ENCODE data around the gene CMIP. TPM values are rescaled to one million over a fixed set of nuclear protein-coding genes. Genes with fewer than 3 reads are reported as not detected.
A peak's percentile ranks its signal among the peaks of the same experiment; 100 is the strongest.

CMIP gene
- total and polyA plus RNA-seq, 3 experiments from 2014 or later = 1.0 to 24.4 (median 23.6) TPM

GRCh38 chr16:81473066-81473488, 28.5 kb downstream of the CMIP start:
- POLR2A ChIA-PET = interaction anchor here (0.6 kb wide), 1 partner anchor 392 kb away, joined by 6 read pairs; no protein-coding TSS in a partner anchor
- Histone ChIP-seq H3K9me3 (ENCODE audit: low read length) (no peaks in the 10 kb centered on the region), H3K36me3 (ENCODE audit: insufficient read depth, low read length) (no peaks in the 10 kb centered on the region), H3K27ac (ENCODE audit: low read depth, low read length) (no peak overlapping the region), H3K27me3 (ENCODE audit: insufficient read depth, low read length, poor library complexity, severe bottlenecking) (no peaks in the 10 kb centered on the region), H3K4me3 (ENCODE audit: low read length) (no peak overlapping the region), H3K4me1 (ENCODE audit: insufficient read depth, low read length) (peaks cover 73% of the 10 kb centered on the region)
- CTCF ChIA-PET = interaction anchor here (0.6 to 1.3 kb wide), 2 partner anchors 48 to 51 kb away, joined by 3 read pairs; no protein-coding TSS in a partner anchor
- Mint-ChIP-seq H3K27ac (peak overlapping the region; percentile 40 to 99 (median 73)), H3K4me3 (peak overlapping the region in 2 of 7 donors; percentile 12 to 36), H3K27me3 (no peaks in the 10 kb centered on the region), H3K36me3 (peaks cover 3 to 30% (median 6%) of the 10 kb centered on the region in 3 donors), H3K9me3 (no peaks in the 10 kb centered on the region), H3K4me1 (peaks cover 79 to 96% (median 87%) of the 10 kb centered on the region in 3 donors)
- no peak for DNase-seq

GRCh38 chr16:81473558-81473957, 28.9 kb downstream of the CMIP start:
- no peak overlapping the region for H3K27ac ChIP-seq (ENCODE audit: low read depth, low read length)
- H3K36me3 Mint-ChIP-seq = peaks cover 3 to 30% (median 6%) of the 10 kb centered on the region in 3 donors
- ChIA-PET POLR2A (interaction anchor here (0.6 kb wide), 2 partner anchors 392 to 668 kb away, joined by 5 to 6 read pairs; no protein-coding TSS in a partner anchor), CTCF (interaction anchor here (0.6 to 1.3 kb wide), 2 partner anchors 47 to 50 kb away, joined by 3 read pairs; no protein-coding TSS in a partner anchor)
- H3K36me3 ChIP-seq (ENCODE audit: insufficient read depth, low read length) = no peaks in the 10 kb centered on the region
- H3K4me1 ChIP-seq (ENCODE audit: insufficient read depth, low read length) = peaks cover 73% of the 10 kb centered on the region
- H3K27ac Mint-ChIP-seq = peak overlapping the region; percentile 40 to 99 (median 77)
- H3K9me3 Mint-ChIP-seq = no peaks in the 10 kb centered on the region
- H3K4me3 Mint-ChIP-seq = peak overlapping the region in 1 of 7 donors; percentile 12
- H3K4me3 ChIP-seq (ENCODE audit: low read length) = no peak overlapping the region
- H3K4me1 Mint-ChIP-seq = peaks cover 79 to 96% (median 86%) of the 10 kb centered on the region in 3 donors
- H3K27me3 ChIP-seq (ENCODE audit: insufficient read depth, low read length, poor library complexity, severe bottlenecking) = no peaks in the 10 kb centered on the region
- H3K9me3 ChIP-seq (ENCODE audit: low read length) = no peaks in the 10 kb centered on the region
- DNase-seq = no peak
- H3K27me3 Mint-ChIP-seq = no peaks in the 10 kb centered on the region

GRCh38 chr16:81473969-81474959, 29.7 kb downstream of the CMIP start:
- Histone ChIP-seq H3K4me1 (ENCODE audit: insufficient read depth, low read length) (peaks cover 73% of the 10 kb centered on the region), H3K4me3 (ENCODE audit: low read length) (no peak overlapping the region), H3K9me3 (ENCODE audit: low read length) (no peaks in the 10 kb centered on the region), H3K36me3 (ENCODE audit: insufficient read depth, low read length) (no peaks in the 10 kb centered on the region), H3K27me3 (ENCODE audit: insufficient read depth, low read length, poor library complexity, severe bottlenecking) (no peaks in the 10 kb centered on the region), H3K27ac (ENCODE audit: low read depth, low read length) (no peak overlapping the region)
- peak overlapping the region; percentile 47 to 99 (median 76) for H3K27ac Mint-ChIP-seq
- POLR2A ChIA-PET = interaction anchor here (0.6 kb wide), 1 partner anchor 668 kb away, joined by 5 read pairs; no protein-coding TSS in a partner anchor
- CTCF ChIA-PET = no interaction called here
- H3K9me3 Mint-ChIP-seq = no peaks in the 10 kb centered on the region
- no peak overlapping the region for H3K4me3 Mint-ChIP-seq
- DNase-seq = no peak
- H3K27me3 Mint-ChIP-seq = no peaks in the 10 kb centered on the region
- H3K4me1 Mint-ChIP-seq = peaks cover 79 to 96% (median 86%) of the 10 kb centered on the region in 3 donors
- peaks cover 3 to 33% (median 6%) of the 10 kb centered on the region in 3 donors for H3K36me3 Mint-ChIP-seq

DNA sequence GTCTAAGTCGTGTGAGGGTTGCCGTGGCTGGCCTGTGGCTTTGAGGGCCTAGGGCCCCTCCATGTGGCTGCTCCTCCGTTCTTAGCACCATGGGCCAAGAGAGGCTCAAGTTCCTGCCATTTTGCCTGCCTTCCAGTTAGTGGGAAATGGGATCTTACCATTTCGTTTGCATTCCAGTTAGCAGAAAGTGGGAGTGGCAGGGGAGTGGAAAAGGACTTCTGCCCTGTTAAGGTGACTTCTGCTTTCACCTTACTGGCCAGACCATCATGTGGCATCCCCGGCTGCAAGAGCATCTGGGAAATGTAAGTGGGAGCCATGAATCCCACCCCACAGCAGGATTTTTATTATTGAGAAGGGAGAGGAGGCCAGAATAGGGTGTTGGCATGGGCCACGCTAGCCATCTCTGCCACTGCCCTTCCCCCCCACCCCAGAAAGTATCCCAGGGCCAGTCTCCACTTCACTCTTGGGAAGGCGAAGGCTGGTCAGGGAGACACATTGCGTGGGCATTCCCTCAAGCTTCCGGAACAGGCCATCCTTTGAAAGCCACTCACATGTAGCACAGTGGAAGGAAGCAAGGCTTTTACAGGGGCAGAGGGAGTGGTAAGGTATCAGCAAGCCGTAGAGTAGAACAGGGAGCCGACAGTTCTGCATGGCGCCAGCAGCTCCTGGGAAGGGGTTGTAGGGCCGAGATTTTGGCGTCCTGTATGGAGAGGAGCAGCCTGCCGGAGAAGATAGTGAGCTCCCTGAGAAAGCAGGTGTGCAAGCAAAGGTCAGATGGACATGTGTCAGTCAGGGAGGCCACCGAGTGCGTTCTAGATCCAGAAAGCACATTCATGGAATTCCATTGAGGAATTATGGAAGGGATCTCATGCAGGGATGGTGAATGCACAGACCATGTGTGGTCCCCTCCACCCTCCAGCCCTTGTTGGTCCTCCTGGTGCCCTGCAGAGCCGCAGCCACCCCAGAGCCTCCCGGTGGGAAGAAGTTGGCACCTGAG, 33.4 kb downstream of the CMIP start:
- DNase-seq = no peak
- Mint-ChIP-seq H3K4me1 (peaks cover 75 to 93% (median 84%) of the 10 kb centered on the region in 3 donors), H3K27ac (peak overlapping the region; percentile 39 to 95 (median 82)), H3K9me3 (no peaks in the 10 kb centered on the region), H3K4me3 (peak overlapping the region in 6 of 7 donors; percentile 15 to 79 (median 61)), H3K36me3 (peaks cover 3 to 29% (median 6%) of the 10 kb centered on the region in 3 donors), H3K27me3 (no peaks in the 10 kb centered on the region)
- no peaks in the 10 kb centered on the region for H3K36me3 ChIP-seq (ENCODE audit: insufficient read depth, low read length)
- ChIA-PET POLR2A (interaction anchor here (1.0 kb wide), 1 partner anchor 8 kb away, joined by 3 read pairs; no protein-coding TSS in a partner anchor), CTCF (no interaction called here)
- H3K4me1 ChIP-seq (ENCODE audit: insufficient read depth, low read length) = peaks cover 62% of the 10 kb centered on the region
- no peaks in the 10 kb centered on the region for H3K27me3 ChIP-seq (ENCODE audit: insufficient read depth, low read length, poor library complexity, severe bottlenecking)
- no peak overlapping the region for H3K27ac ChIP-seq (ENCODE audit: low read depth, low read length)
- H3K4me3 ChIP-seq (ENCODE audit: low read length) = no peak overlapping the region
- no peaks in the 10 kb centered on the region for H3K9me3 ChIP-seq (ENCODE audit: low read length)

GRCh38 chr16:81478876-81479511, 34.4 kb downstream of the CMIP start:
- H3K4me1 ChIP-seq (ENCODE audit: insufficient read depth, low read length) = peaks cover 66% of the 10 kb centered on the region
- Mint-ChIP-seq H3K4me3 (peak overlapping the region; percentile 34 to 79 (median 56)), H3K4me1 (peaks cover 77 to 93% (median 84%) of the 10 kb centered on the region in 3 donors), H3K27me3 (no peaks in the 10 kb centered on the region), H3K36me3 (peaks cover 3 to 27% (median 6%) of the 10 kb centered on the region in 3 donors), H3K27ac (peak overlapping the region; percentile 39 to 91 (median 77)), H3K9me3 (no peaks in the 10 kb centered on the region)
- DNase-seq = peak in 1 of 5 donors; percentile 17
- ChIA-PET CTCF (no interaction called here), POLR2A (interaction anchor here (1.0 kb wide), 1 partner anchor 9 kb away, joined by 3 read pairs; no protein-coding TSS in a partner anchor)
- no peaks in the 10 kb centered on the region for H3K36me3 ChIP-seq (ENCODE audit: insufficient read depth, low read length)
- no peaks in the 10 kb centered on the region for H3K9me3 ChIP-seq (ENCODE audit: low read length)
- no peaks in the 10 kb centered on the region for H3K27me3 ChIP-seq (ENCODE audit: insufficient read depth, low read length, poor library complexity, severe bottlenecking)
- H3K4me3 ChIP-seq (ENCODE audit: low read length) = no peak overlapping the region
- no peak overlapping the region for H3K27ac ChIP-seq (ENCODE audit: low read depth, low read length)

- peaks cover 0 to 23% (median 3%) of the 10 kb centered on the region in 3 donors for H3K36me3 Mint-ChIP-seq
- H3K27ac ChIP-seq (ENCODE audit: low read depth, low read length) = no peak overlapping the region
- no peaks in the 10 kb centered on the region for H3K9me3 Mint-ChIP-seq
- H3K36me3 ChIP-seq (ENCODE audit: insufficient read depth, low read length) = no peaks in the 10 kb centered on the region
- ChIA-PET POLR2A (no interaction called here), CTCF (interaction anchor here (1.1 to 1.6 kb wide), 3 partner anchors 10 to 143 kb away, joined by 3 to 5 read pairs (median 4); no protein-coding TSS in a partner anchor)
- no peak overlapping the region for H3K4me3 ChIP-seq (ENCODE audit: low read length)
- H3K4me1 Mint-ChIP-seq = peaks cover 74 to 93% (median 87%) of the 10 kb centered on the region in 3 donors
- H3K27ac Mint-ChIP-seq = peak overlapping the region; percentile 17 to 89 (median 60)
- H3K4me3 Mint-ChIP-seq = peak overlapping the region in 3 of 7 donors; percentile 4 to 48 (median 32)
- H3K27me3 ChIP-seq (ENCODE audit: insufficient read depth, low read length, poor library complexity, severe bottlenecking) = no peaks in the 10 kb centered on the region
- peaks cover 62% of the 10 kb centered on the region for H3K4me1 ChIP-seq (ENCODE audit: insufficient read depth, low read length)
- no peaks in the 10 kb centered on the region for H3K9me3 ChIP-seq (ENCODE audit: low read length)
- no peak for DNase-seq
- no peaks in the 10 kb centered on the region for H3K27me3 Mint-ChIP-seq
Measured at GRCh38 chr16:81480606-81481206, 36.1 kb downstream of the CMIP start.

Measured in CD8-positive, alpha-beta memory T cell (primary cell).